MM.1S (cell line): ENCODE data around the gene PTH1R.

Experiments used
- CTCF ChIP-seq: fragments of 300-600 bp; sonication (generic); IDR thresholded peaks from 2 replicates; pipeline ENCODE4 v1.5.1; 2016; ENCODE audit warnings: antibody characterized with exemption, low read length, mixed read lengths
- EZH2 ChIP-seq: fragments of 300-600 bp; sonication (generic); optimal IDR thresholded peaks from 2 replicates; pipeline ENCODE3; 2017; ENCODE audit warnings: low read depth, mild to moderate bottlenecking, antibody characterized with exemption, low read length, mixed read lengths
- EZH2phosphoT487 ChIP-seq: fragments of 300-600 bp; sonication (generic); IDR thresholded peaks from 2 replicates; pipeline ENCODE4 v1.6.1; 2018; ENCODE audit warnings: antibody characterized with exemption, low read length

DNA sequence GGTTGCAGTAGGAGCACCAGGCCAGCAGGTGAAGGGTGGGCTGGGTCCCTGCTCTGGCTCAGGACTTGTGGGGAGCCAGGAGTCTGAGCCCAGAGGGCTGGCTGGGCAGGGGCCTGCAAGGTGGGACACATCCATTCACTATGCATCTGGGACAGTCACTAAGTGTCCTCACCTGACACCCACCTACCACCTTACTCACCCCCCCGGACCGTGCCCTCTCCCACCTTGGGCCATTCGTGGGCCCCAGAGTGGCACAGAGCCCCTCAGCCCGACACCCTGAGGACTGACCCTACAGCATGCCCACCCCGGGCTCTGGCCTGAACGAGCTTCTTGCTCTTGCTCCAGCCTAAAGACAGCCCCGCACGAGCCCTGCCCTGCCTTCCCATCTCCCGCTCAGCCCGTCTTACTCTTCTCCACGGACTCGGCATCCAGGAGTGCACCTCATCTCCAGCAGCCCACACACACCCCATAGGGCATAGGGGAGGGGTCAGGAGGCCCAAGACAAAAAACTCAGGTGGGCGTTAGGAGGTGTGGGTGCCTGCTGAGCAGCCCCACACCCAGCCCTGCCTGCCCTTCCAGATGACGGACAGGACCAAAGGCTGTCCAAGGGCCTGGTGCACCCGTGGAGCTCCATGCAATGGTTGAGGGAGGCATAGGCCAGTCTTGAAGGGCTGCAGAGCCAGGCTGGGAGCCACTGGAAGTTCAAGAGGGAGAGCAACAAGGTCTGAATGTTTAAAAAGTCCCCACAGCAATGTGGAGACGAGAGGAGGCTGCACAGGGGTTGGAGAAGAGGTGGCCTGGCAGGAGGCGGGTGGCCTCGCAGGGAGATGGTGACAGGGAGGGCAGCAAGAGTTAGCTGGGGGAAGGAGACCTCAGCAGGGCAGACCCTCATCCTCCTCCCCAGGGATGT, 27.0 kb downstream of the PTH1R start:
- no peak for TF ChIP-seq CTCF
- no peak for TF ChIP-seq EZH2
- TF ChIP-seq EZH2phosphoT487: no peak
